ENCODE measurements around the gene GATAD1.
A peak's percentile ranks its signal among the peaks of the same experiment; 100 is the strongest.
"Not testable (repeated sequence)": the region's sequence is repeated elsewhere in the genome, so short reads cannot be mapped to it uniquely, and the experiment has no call there.

GATAD1 gene, protein sequence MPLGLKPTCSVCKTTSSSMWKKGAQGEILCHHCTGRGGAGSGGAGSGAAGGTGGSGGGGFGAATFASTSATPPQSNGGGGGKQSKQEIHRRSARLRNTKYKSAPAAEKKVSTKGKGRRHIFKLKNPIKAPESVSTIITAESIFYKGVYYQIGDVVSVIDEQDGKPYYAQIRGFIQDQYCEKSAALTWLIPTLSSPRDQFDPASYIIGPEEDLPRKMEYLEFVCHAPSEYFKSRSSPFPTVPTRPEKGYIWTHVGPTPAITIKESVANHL

GRCh38 chr7:92447345-92448204, at the start of gene GATAD1:
TSS of gene GATAD1 (plus strand) at chr7:92447482. CDS start at chr7:92447730, 248 bp downstream.
- peak; percentile 47 to 63 (median 62) for DNase-seq (ENCODE audit: low read depth in 2 of 3, low spot score in 2 of 3)

- no peak for DNase-seq (ENCODE audit: low read depth in 2 of 3, low spot score in 2 of 3)
Observed at GRCh38 chr7:92397542-92397941, 49.7 kb upstream of the GATAD1 start.

- DNase-seq (ENCODE audit: low read depth in 2 of 3, low spot score in 2 of 3), result no peak
Observed at GRCh38 chr7:92400013-92400412, 47.3 kb upstream of the GATAD1 start.

- no peak for DNase-seq (ENCODE audit: low read depth in 2 of 3, low spot score in 2 of 3)
Observed at GRCh38 chr7:92402920-92403759, 44.1 kb upstream of the GATAD1 start.

DNA sequence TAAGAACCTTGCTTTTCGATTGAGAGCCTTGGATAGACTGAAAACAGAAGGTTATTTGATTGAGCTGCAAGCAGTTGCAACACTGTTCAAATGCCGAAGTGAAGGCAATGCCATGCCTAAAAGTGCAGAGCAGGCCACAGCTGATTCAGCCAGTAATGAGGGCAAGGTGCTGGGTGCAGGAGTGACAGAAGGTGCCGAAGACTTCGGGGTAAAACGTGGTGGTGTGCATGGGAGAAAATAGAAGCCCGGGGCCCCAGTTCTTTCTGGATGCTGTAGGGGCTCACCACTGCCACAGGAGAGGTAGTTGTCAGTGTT, 43.6 kb upstream of the GATAD1 start:
- DNase-seq (ENCODE audit: low read depth in 2 of 3, low spot score in 2 of 3), result no peak

- peak in 2 of 3 experiments; percentile 7 to 8 for DNase-seq (ENCODE audit: low read depth in 2 of 3, low spot score in 2 of 3)
Observed at GRCh38 chr7:92404170-92404614, 43.1 kb upstream of the GATAD1 start.

- no peak for DNase-seq (ENCODE audit: low read depth in 2 of 3, low spot score in 2 of 3)
Observed at GRCh38 chr7:92409357-92409756, 37.9 kb upstream of the GATAD1 start.

- DNase-seq (ENCODE audit: low read depth in 2 of 3, low spot score in 2 of 3), result not testable (repeated sequence)
Observed at GRCh38 chr7:92410162-92410561, 37.1 kb upstream of the GATAD1 start.

DNA sequence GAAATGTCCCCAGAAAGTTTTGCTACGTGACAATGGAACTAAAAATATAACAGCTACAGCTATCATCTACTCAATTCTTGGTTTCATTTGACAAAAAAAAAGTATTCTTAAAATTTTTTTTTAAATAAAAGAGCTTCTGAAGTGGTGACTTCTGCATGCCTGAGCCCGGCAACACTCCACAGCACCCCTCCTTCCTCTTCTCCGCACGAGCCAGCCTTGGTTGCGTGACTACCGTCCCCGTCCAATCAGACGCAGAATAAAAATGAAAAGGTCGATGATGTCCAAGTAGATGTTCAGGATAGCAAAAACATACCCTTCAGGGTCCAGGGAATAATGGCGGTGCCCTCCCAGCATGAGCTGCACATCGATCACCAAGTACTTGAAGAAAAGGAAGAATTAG, 34.5 kb upstream of the GATAD1 start:
- DNase-seq (ENCODE audit: low read depth in 2 of 3, low spot score in 2 of 3), result no peak

- DNase-seq (ENCODE audit: low read depth in 2 of 3, low spot score in 2 of 3), result no peak
Observed at GRCh38 chr7:92413550-92413949, 33.7 kb upstream of the GATAD1 start.

- DNase-seq (ENCODE audit: low read depth in 2 of 3, low spot score in 2 of 3), result no peak
Observed at GRCh38 chr7:92415225-92415624, 32.1 kb upstream of the GATAD1 start.

GRCh38 chr7:92417913-92418312, 29.4 kb upstream of the GATAD1 start:
- no peak for DNase-seq (ENCODE audit: low read depth in 2 of 3, low spot score in 2 of 3)

DNA sequence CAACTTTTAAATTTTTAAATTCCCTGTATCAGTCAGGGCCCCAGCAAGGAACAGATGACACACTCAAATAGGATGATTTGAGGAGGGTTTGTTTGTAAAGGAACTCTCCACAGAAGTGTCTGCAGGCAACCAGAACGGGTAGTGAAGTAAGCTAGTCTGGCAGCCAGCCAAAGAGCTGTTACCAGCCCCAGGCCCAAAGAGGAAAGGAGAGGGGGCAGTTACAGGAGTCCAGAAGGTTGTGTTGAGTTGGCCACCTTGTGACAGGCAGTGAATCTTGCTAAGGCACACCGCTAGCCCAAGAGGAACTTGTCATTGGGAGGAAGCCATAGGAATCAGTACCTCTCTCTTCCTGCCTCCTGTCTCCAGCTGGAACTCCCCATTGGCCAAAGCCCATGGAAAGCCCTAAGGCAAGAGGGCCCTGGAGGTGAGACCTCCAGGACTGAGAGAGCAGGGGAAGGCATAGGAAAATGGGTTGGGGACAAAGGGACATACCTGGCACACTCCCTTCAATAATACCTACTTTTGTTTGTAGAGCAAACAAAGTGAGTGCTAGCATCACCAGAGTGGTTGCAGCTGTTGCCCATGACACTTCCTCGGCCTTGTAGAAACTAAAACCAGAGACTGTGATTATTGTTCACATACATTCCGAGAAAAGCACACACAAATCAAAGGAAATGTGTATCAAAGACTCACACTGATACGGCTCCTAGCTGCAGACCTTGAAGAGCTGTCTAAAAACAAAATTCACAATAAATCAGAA, 25.4 kb upstream of the GATAD1 start:
- DNase-seq (ENCODE audit: low read depth in 2 of 3, low spot score in 2 of 3), result no peak

- no peak for DNase-seq (ENCODE audit: low read depth in 2 of 3, low spot score in 2 of 3)
Observed at GRCh38 chr7:92422926-92423325, 24.4 kb upstream of the GATAD1 start.

GRCh38 chr7:92423710-92424131, 23.6 kb upstream of the GATAD1 start:
- DNase-seq (ENCODE audit: low read depth in 2 of 3, low spot score in 2 of 3), result no peak

DNA sequence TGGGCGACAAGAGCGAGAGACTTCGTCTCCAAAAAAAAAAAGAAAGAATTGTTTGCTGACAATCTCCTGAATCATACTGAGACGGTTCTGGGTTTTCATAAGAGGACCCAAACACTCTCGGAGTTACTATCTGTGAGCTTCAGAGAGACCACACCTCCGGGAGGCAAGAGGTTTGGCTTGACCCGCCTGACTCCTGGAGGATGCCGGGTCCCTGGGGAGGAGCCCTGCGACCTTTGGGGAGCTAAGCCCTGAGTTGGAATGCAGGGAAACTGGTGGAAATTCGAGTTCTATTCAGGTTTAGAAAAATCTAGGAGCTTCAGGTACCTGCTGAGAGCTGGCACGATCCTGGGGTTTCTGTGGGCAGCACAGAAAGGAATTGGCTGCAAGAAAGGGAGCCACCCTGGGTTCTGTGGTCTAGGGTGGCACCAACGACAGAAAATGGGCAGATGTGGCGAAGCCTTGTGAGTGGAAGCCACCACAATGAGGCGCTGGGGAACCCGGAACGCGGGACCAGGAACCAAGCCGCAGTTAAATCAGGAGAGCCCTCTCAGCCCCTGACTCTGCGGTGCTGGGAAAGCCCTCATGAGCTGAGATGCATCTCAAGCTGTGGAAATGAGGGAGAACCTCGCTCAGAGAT, 21.9 kb upstream of the GATAD1 start:
- no peak for DNase-seq (ENCODE audit: low read depth in 2 of 3, low spot score in 2 of 3)

DNA sequence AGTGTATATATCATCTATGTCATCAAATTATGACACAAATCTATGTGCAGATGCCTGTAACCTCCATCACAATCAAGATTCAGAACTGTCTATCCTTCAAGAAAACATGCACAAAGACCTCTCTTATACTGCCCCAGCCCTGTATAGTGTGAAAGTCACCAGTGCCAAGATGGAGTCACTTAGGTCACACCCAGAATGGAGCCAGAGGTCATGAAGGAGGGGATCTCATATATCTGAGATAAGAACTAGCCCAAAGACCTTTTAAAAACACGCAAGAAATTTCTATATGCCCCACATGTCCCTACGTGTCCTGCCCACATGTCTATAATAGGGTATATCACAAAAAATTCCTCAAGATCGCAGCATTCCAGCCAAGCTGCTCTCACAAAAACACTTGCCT, 20.1 kb upstream of the GATAD1 start:
- no peak for DNase-seq (ENCODE audit: low read depth in 2 of 3, low spot score in 2 of 3)

DNA sequence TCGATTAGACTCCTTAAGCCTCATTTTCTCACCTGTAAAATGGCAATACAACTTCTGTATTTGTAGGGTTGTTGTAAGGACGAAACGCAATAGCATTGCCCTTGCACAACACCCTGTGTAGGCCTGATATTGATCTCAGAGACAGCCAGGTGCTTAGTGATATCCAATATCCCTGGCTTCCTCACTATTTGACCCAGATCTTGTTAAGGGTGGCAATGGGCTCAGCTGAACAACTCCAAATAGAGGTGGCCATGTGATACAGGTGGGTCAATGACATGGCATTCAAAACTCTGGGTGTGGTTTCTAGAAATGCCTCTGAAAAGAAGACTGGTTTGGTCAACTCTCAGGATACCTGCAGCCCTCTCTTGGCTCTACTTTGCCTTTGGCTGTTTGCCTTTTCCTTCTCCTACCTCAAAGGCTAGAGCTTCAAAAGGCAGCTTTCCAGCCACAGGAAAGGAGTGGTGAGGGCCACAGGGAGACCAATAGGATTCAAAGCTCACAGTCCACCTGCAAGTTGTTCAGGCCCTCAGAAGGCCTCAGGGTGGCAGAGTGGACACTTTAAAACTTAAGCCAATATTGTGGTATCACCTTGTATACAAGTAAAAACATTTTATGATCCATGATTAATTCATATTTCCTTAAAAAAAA, 14.9 kb upstream of the GATAD1 start:
- DNase-seq (ENCODE audit: low read depth in 2 of 3, low spot score in 2 of 3), result no peak

- DNase-seq (ENCODE audit: low read depth in 2 of 3, low spot score in 2 of 3), result no peak
Observed at GRCh38 chr7:92433019-92433418, 14.3 kb upstream of the GATAD1 start.

DNA sequence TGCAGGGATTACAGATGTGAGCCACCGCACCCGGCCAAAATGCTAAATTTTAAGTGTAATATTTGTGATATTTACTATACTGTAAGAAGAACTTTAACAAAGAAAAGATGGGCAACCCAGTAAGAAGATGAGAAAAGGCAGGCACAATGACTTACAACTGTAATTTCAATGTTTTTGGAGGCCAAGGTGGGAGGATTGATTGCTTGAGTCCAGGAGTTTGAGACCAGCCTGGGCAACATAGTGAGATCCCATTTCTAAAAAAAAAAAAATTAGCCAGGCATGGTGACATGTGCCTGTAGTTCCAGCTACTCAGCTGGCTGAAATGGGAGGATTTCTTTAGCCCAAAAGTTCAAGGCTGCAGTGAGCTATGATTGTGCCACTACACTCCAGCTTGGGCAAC, 11.7 kb upstream of the GATAD1 start:
- no peak for DNase-seq (ENCODE audit: low read depth in 2 of 3, low spot score in 2 of 3)
